ENCODE data around the gene STARD3NL.
"Not testable (repeated sequence)": the region's sequence is repeated elsewhere in the genome, so short reads cannot be mapped to it uniquely, and the experiment has no call there.

STARD3NL gene

GRCh38 chr7:38224392-38224791 lies 46.3 kb downstream of the STARD3NL start:
- no peaks in the 10 kb centered on the region for H3K27me3 ChIP-seq (ENCODE audit: insufficient read depth, low read depth, severe bottlenecking)
- TF ChIP-seq CTCF (IDR thresholded peaks at IDR 0.05; ENCODE audit: low read depth, low read length), result no peak
- no peaks in the 10 kb centered on the region for H3K9me3 ChIP-seq (ENCODE audit: severe bottlenecking)
- DNase-seq, result no peak
- no peak overlapping the region for H3K4me3 ChIP-seq (ENCODE audit: low read depth, low read length)
- H3K27ac ChIP-seq, result no peak overlapping the region
- peaks cover 48% of the 10 kb centered on the region for H3K36me3 ChIP-seq

- no peak for TF ChIP-seq CTCF (IDR thresholded peaks at IDR 0.05; ENCODE audit: low read depth, low read length)
- DNase-seq, result no peak
These were observed 51.3 kb downstream of the STARD3NL start for GRCh38 chr7:38229386-38229785.

GRCh38 chr7:38229884-38230642 lies 52.0 kb downstream of the STARD3NL start:
- no peak overlapping the region for H3K4me3 ChIP-seq (ENCODE audit: low read depth, low read length)
- H3K27me3 ChIP-seq (ENCODE audit: insufficient read depth, low read depth, severe bottlenecking), result no peaks in the 10 kb centered on the region
- peaks cover 20% of the 10 kb centered on the region for H3K36me3 ChIP-seq
- no peak for TF ChIP-seq CTCF (IDR thresholded peaks at IDR 0.05; ENCODE audit: low read depth, low read length)
- no peak overlapping the region for H3K27ac ChIP-seq
- DNase-seq, result no peak
- H3K9me3 ChIP-seq (ENCODE audit: severe bottlenecking), result no peaks in the 10 kb centered on the region

More at GRCh38 chr7:38229386-38229785, 51.3 kb downstream of the STARD3NL start:
- Histone ChIP-seq H3K9me3 (ENCODE audit: severe bottlenecking) (no peaks in the 10 kb centered on the region), H3K27me3 (ENCODE audit: insufficient read depth, low read depth, severe bottlenecking) (no peaks in the 10 kb centered on the region), H3K36me3 (peaks cover 20% of the 10 kb centered on the region), H3K4me3 (ENCODE audit: low read depth, low read length) (no peak overlapping the region), H3K27ac (no peak overlapping the region)

GRCh38 chr7:38232502-38233366 lies 54.7 kb downstream of the STARD3NL start:
- Histone ChIP-seq H3K4me3 (ENCODE audit: low read depth, low read length) (no peak overlapping the region), H3K9me3 (ENCODE audit: severe bottlenecking) (no peaks in the 10 kb centered on the region), H3K27me3 (ENCODE audit: insufficient read depth, low read depth, severe bottlenecking) (no peaks in the 10 kb centered on the region), H3K27ac (no peak overlapping the region), H3K36me3 (peaks cover 20% of the 10 kb centered on the region)
- DNase-seq, result no peak
- TF ChIP-seq CTCF (IDR thresholded peaks at IDR 0.05; ENCODE audit: low read depth, low read length), result no peak

DNA sequence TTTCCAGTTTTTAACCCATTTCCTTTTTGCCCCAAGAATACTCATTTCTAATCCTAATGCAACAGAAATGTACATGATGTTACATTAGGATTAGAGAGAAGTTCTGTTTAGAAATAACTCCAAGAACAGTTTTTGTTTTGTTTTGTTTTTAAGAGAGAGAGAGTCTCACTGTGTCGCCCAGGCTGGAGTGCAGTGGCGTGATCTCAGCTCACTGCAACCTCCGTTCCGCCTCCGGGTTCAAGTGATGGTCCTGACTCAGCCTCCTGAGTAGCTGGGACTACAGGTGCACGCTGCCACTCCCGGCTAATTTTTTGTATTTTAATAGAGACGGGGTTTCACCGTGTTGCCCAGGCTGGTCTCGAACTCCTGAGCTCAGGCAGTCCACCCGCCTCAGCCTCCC lies 56.7 kb downstream of the STARD3NL start:
- H3K4me3 ChIP-seq (ENCODE audit: low read depth, low read length); H3K36me3 ChIP-seq; H3K27me3 ChIP-seq (ENCODE audit: insufficient read depth, low read depth, severe bottlenecking); H3K27ac ChIP-seq; DNase-seq; H3K9me3 ChIP-seq (ENCODE audit: severe bottlenecking): not testable (repeated sequence)

GRCh38 chr7:38235606-38236005 lies 57.6 kb downstream of the STARD3NL start:
- Histone ChIP-seq H3K9me3 (ENCODE audit: severe bottlenecking) (no peaks in the 10 kb centered on the region), H3K27ac (no peak overlapping the region), H3K27me3 (ENCODE audit: insufficient read depth, low read depth, severe bottlenecking) (no peaks in the 10 kb centered on the region), H3K4me3 (ENCODE audit: low read depth, low read length) (no peak overlapping the region), H3K36me3 (no peaks in the 10 kb centered on the region)
- DNase-seq, result no peak
- TF ChIP-seq CTCF (IDR thresholded peaks at IDR 0.05; ENCODE audit: low read depth, low read length), result no peak

DNA sequence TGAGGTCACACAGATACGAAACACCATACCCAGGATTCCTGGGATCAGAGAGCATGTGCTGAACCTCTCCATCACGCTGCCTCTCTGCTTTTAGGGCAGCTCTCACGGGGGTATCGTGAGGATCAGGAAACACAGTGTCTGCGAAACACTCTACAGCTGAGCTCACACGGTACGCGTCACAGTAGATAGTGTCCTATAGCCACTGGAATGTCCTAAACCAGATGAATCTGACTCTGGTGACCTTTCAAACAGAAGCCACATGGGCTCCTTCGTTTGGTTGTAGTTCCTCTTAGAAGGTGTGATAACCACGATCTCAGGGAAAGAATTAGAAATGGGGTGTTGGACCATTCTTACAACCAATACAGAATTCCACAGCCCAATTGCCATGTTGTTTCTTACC lies 61.1 kb downstream of the STARD3NL start:
- H3K27me3 ChIP-seq (ENCODE audit: insufficient read depth, low read depth, severe bottlenecking); H3K4me3 ChIP-seq (ENCODE audit: low read depth, low read length); H3K9me3 ChIP-seq (ENCODE audit: severe bottlenecking); DNase-seq; H3K36me3 ChIP-seq; H3K27ac ChIP-seq: not testable (repeated sequence)

All from WERI-Rb-1 (cell line).